Stimulated activated CD4-positive, alpha-beta T cell treated with anti-CD3 and anti-CD28 coated beads, Interleukin-4, amount 100 ng/mL, for 48 hours (primary cell): ENCODE data around the gene MAGI2.
"Not testable (repeated sequence)": the region's sequence is repeated elsewhere in the genome, so short reads cannot be mapped to it uniquely, and the experiment has no call there.

Experiments used
- DNase-seq, 2 donors: peaks; one replicate each; pipeline ENCODE4 v3.0.0-alpha.2; 2020; ENCODE audit warnings: low read depth in 2 of 2

The MAGI2 gene

GRCh38 chr7:79157281-79157680, 296.2 kb downstream of the MAGI2 start:
- no peak for DNase-seq

- DNase-seq = no peak
Observed at GRCh38 chr7:79149831-79150230, 303.6 kb downstream of the MAGI2 start.

- no peak for DNase-seq
Observed at GRCh38 chr7:79142706-79143105, 310.8 kb downstream of the MAGI2 start.

GRCh38 chr7:79141252-79141651, 312.2 kb downstream of the MAGI2 start:
- DNase-seq = no peak

GRCh38 chr7:79137942-79138341, 315.5 kb downstream of the MAGI2 start:
- no peak for DNase-seq

- no peak for DNase-seq
Observed at GRCh38 chr7:79132844-79133451, 320.5 kb downstream of the MAGI2 start.

GRCh38 chr7:79130715-79131114, 322.8 kb downstream of the MAGI2 start:
- DNase-seq = no peak

GRCh38 chr7:79124331-79124730, 329.1 kb downstream of the MAGI2 start:
- DNase-seq = no peak

- DNase-seq = no peak
Observed at GRCh38 chr7:79118143-79118542, 335.3 kb downstream of the MAGI2 start.

GRCh38 chr7:79096361-79096805, 357.1 kb downstream of the MAGI2 start:
- DNase-seq = no peak

GRCh38 chr7:79093421-79093820, 360.0 kb downstream of the MAGI2 start:
- DNase-seq = no peak

- DNase-seq = no peak
Observed at GRCh38 chr7:79091661-79092060, 361.8 kb downstream of the MAGI2 start.

- DNase-seq = no peak
Observed at GRCh38 chr7:79091011-79091410, 362.5 kb downstream of the MAGI2 start.

- DNase-seq = no peak
Observed at GRCh38 chr7:79090543-79090942, 362.9 kb downstream of the MAGI2 start.

GRCh38 chr7:79084423-79084822, 369.0 kb downstream of the MAGI2 start:
- DNase-seq = no peak

GRCh38 chr7:79079919-79080554, 373.4 kb downstream of the MAGI2 start:
- DNase-seq = no peak

GRCh38 chr7:79078273-79078672, 375.2 kb downstream of the MAGI2 start:
- no peak for DNase-seq

- DNase-seq = not testable (repeated sequence)
Observed at GRCh38 chr7:79071187-79071586, 382.3 kb downstream of the MAGI2 start.

- no peak for DNase-seq
Observed at GRCh38 chr7:79064187-79064823, 389.2 kb downstream of the MAGI2 start.

GRCh38 chr7:79063019-79063698, 390.3 kb downstream of the MAGI2 start:
- DNase-seq = no peak

GRCh38 chr7:79060498-79060897, 393.0 kb downstream of the MAGI2 start:
- DNase-seq = no peak

- DNase-seq = no peak
Observed at GRCh38 chr7:79055722-79056415, 397.6 kb downstream of the MAGI2 start.
